Memory B cell (primary cell): ENCODE results near the gene CDKN1B.

Source experiments
- ATAC-seq: fragments of 150-1000 bp; cut with Tn5 transposase; 2 replicates; pipeline ENCODE4 v1.10.0; 2021; ENCODE audit warnings: low read depth, mild to moderate bottlenecking, moderate library complexity
- DNase-seq, 2 donors: peaks; one replicate each; pipeline ENCODE4 v3.0.0; 2022; ENCODE audit warnings: low spot score in 2 of 2
- H3K27ac Mint-ChIP-seq: one replicate; pipeline ENCODE4 v1.8.0; 2022; ENCODE audit warnings: mild to moderate bottlenecking, moderate library complexity, mixed read lengths
- H3K27me3 Mint-ChIP-seq: one replicate; pipeline ENCODE4 v1.8.0; 2022; ENCODE audit warnings: mixed read lengths
- H3K36me3 Mint-ChIP-seq: one replicate; pipeline ENCODE4 v1.8.0; 2022; ENCODE audit warnings: mild to moderate bottlenecking, mixed read lengths
- H3K4me1 Mint-ChIP-seq: one replicate; pipeline ENCODE4 v1.8.0; 2022; ENCODE audit warnings: mixed read lengths
- H3K4me3 Mint-ChIP-seq: one replicate; pipeline ENCODE4 v1.8.0; 2022; ENCODE audit warnings: mild to moderate bottlenecking, moderate library complexity, mixed read lengths
- H3K9me3 Mint-ChIP-seq: one replicate; pipeline ENCODE4 v1.8.0; 2022; ENCODE audit warnings: mixed read lengths

The CDKN1B gene

DNA sequence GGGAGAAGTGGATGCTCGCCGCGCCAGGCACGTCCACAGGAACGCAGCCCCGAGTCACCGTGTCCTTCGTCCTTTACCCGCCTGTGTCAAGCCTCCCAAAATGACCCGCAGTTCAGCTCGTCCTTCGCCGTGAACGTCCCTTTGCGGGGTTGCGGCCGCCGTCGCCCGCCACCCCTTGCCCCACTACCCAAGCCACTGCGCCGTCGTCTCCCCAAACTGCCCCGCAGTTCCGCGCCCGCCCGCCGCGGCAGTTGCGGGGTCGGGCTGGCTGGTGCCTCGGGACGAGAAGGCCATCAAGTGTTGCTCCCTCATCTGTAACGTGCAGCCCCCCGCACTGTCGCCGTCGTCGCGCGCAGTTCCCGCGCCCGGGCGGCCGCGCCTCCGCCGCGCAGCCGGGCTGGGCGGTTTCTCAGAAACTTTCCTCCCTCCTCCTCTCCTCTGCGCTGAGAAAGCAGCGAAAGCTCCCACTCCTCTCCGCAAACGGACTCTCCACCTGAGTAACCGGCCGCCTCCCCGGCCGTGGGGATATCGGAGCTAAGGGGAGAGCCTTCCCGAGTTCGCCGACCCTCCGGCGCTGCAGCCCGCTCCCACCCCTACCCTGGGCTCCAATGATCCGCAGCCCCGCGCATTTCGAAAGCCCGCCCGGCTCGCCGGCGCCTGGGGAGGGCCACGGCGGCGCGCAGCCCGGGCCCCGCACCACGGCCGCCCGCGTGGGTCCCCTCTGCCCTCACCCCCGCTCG, 6.7 kb downstream of the CDKN1B start:
- Mint-ChIP-seq H3K27me3 (no peaks in the 10 kb centered on the region), H3K36me3 (peaks cover 22% of the 10 kb centered on the region), H3K27ac (peak overlapping the region; percentile 95), H3K4me3 (peak overlapping the region; percentile 80), H3K9me3 (no peaks in the 10 kb centered on the region), H3K4me1 (peaks cover 33% of the 10 kb centered on the region)
- no peak for ATAC-seq
- peak in 1 of 2 donors; percentile 52 for DNase-seq

DNA sequence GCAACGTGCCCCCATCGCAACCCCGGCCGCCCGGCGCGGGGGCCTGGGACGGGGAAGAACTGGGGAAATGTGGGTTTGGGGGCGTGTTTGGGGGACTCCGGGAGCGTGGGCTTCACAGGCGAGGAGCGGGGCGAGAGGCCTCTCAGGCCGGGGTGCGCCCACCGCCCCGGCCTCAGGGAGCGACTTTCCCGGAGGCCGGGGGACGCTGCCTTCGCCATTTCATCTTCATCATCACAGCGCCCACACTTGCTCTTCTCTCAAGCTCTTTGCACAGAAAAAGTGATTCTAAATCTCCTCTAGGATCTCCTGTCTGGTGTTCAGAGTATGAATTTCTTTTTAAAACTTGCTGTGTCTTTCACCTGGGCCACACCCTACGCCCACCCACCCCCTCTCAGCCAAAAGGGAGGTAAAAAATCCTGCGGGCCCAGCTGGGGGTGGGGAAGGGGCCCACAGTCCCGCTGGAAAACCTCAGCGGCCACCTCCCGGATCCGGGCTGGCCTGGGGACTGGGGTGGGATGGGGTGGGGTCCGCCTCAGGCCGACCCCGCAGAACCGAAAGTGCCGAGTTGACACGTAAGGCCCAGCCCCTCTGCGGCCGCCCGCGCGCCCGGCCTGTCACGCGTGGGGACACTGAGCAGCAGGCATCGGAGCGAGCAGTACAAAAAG, 7.4 kb downstream of the CDKN1B start:
- Mint-ChIP-seq H3K9me3 (no peaks in the 10 kb centered on the region), H3K27ac (peak overlapping the region; percentile 95), H3K27me3 (no peaks in the 10 kb centered on the region), H3K4me1 (peaks cover 28% of the 10 kb centered on the region), H3K36me3 (peaks cover 15% of the 10 kb centered on the region), H3K4me3 (peak overlapping the region; percentile 80)
- ATAC-seq (no peak), DNase-seq (no peak)

DNA sequence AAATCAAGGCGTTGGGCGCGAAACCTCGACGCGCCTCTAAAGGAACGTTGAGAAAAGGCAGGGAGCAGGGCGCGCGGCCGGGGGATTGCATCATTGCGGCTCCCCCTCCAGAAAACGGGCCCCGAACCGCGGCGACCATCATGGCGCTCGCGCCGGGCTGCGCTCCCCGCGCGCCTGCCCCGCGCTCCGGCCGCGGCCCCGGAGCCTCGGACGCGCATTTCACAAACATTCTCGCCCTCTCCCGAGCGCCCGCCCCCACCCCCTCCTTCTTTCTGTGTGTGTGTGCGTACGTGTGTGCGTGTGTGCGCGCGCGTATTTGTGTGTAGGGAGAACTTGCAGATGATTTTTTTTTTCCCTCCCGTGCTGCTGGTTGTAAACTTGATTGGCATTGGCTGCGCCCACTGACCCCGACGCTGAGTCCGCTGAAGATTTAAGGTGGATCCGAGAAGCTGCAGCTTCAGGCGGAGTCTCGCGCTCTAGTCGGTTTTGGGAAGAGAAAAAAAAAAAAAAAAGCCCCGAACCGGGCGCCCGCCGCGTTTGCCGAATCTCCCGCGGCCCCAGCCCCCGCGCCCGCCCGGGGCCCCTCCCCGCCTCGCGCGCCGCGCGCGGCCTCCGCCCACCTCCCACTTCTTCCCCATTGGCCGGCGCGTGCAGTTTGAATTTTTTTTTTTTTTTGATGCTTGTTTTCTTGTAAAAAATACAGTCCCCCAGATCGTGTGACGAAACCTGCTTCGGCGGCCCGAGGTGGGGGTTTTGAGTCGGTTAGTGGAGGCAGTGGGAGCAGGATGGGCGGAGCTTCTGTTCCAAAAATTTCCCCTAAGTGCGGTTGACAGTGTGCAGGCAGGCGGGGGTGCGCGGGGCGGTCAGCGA, 8.2 kb downstream of the CDKN1B start:
- H3K4me3 Mint-ChIP-seq: peak overlapping the region; percentile 95
- H3K36me3 Mint-ChIP-seq: peaks cover 14% of the 10 kb centered on the region
- H3K4me1 Mint-ChIP-seq: peaks cover 31% of the 10 kb centered on the region
- H3K27me3 Mint-ChIP-seq: no peaks in the 10 kb centered on the region
- ATAC-seq (peak; percentile 67), DNase-seq (peak; percentile 89 to 90)
- no peaks in the 10 kb centered on the region for H3K9me3 Mint-ChIP-seq
- H3K27ac Mint-ChIP-seq: peak overlapping the region; percentile 95

DNA sequence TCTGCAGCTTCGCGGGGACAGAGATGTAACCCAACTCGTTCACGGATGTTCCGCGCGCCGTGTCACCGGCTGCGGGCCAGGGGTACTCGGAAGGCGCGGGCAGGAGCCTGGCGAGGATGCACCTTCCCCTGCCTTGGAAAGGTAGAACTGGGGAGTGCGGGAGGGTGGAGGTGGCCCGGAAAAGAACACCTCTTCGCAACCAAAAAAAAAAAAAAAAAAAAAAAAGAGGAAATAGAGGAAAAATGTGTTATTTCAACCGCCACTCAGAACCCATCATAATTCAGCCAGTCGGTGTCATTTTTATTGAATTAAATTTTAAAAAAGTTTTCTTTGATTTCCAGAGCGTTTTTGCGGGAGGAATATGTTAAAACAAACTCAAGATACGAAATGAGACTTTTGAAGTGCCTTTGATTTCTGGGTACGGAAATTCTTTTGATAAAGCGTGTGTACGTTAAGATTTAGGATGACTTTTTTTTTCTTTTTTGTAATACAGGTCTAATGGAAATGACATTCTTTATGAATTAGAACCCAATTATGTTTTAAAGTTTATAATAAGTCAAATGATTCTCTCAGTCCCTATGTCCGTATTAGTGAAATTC, 8.9 kb downstream of the CDKN1B start:
- no peak for ATAC-seq
- no peaks in the 10 kb centered on the region for H3K27me3 Mint-ChIP-seq
- peak overlapping the region; percentile 95 for H3K4me3 Mint-ChIP-seq
- H3K4me1 Mint-ChIP-seq: peaks cover 24% of the 10 kb centered on the region
- DNase-seq: no peak
- no peaks in the 10 kb centered on the region for H3K9me3 Mint-ChIP-seq
- H3K27ac Mint-ChIP-seq: peak overlapping the region; percentile 95
- peaks cover 7% of the 10 kb centered on the region for H3K36me3 Mint-ChIP-seq

DNA sequence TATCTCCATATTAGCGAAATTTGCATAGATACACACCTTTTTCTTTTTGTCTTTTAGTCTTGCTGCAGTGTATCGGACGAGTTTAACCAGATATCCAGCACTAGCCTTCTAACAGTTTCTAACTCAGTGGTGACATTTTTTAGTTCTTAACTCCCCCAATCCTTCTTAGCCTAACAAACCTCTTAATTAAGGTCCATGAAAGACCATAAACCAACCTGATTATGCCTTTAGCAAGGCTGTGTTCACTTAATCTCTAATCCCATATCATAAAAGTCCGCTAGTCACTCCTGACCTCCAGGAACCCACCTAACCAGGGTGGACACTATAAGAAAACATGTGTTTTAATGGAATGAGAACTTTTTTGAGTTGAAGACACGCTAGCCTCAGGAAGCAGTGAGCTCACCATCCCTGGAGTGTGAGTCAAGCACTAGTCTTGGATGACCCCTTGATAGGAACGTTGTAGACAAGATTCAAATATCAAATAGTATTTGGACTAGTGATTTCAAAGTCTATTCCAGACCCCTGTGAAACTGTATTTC, 9.5 kb downstream of the CDKN1B start:
- Mint-ChIP-seq H3K9me3 (no peaks in the 10 kb centered on the region), H3K4me1 (peaks cover 23% of the 10 kb centered on the region), H3K4me3 (peak overlapping the region; percentile 95), H3K27me3 (no peaks in the 10 kb centered on the region), H3K36me3 (peaks cover 6% of the 10 kb centered on the region), H3K27ac (peak overlapping the region; percentile 95)
- ATAC-seq (no peak), DNase-seq (no peak)

DNA sequence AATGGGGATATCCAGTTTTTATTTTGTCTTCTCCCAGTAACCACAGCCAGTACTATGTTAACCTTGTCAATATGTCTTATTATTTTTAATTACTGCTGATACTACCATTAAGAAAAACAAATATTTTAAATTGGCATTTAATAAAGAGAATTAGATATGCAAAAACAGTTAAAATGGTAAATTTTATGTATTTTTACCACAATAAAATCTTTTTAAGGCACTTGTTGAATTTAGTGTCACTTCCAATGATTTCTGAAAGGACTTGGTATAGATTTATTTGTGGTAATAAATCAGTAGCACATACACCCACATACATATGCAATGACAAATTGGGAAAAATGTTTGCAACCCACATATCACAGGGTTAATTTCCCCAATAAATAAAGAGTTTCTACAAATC, 14.0 kb downstream of the CDKN1B start:
- no peak for DNase-seq
- H3K27me3 Mint-ChIP-seq: no peaks in the 10 kb centered on the region
- peak overlapping the region; percentile 33 for H3K27ac Mint-ChIP-seq
- no peaks in the 10 kb centered on the region for H3K9me3 Mint-ChIP-seq
- peaks cover 9% of the 10 kb centered on the region for H3K36me3 Mint-ChIP-seq
- no peak for ATAC-seq
- no peak overlapping the region for H3K4me3 Mint-ChIP-seq
- H3K4me1 Mint-ChIP-seq: peaks cover 30% of the 10 kb centered on the region

DNA sequence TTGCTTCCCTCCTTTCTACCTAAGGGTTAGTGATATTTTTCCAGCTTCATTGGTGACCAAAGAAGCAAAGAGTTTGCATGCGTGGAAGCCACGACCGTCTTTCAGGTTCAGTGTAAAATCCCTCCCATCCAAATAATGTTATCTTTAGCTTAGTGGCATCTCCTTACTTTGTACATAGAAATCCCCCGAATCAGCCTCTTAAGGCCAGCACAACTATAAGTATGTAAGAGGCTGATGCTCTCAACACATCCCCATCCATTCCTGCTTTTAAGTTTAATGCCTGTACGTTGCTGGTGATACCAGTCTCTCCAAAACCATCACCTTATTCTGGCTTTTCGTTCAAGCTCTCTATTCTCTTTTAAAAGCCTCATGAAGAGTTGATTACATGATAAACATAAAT, 14.6 kb downstream of the CDKN1B start:
- no peak for ATAC-seq
- Mint-ChIP-seq H3K36me3 (peaks cover 8% of the 10 kb centered on the region), H3K9me3 (no peaks in the 10 kb centered on the region)

DNA sequence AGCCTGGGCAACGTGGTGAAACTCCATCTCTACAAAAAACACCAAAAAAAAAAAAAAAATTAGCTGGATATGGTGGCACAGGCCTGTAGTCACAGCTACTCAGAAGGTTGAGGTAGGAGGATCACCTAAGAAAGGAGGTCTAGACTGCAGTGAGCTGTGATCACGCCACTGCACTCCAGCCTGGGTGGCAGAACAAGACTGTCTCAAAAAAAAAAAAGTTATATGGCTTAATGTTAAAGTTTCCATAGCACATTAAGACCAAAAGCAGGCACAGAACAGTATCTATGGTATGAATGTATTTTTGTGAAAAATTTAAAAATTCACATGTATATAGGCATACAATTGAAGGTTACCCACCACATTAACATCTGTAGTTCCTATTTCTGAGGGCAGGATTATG, 15.9 kb downstream of the CDKN1B start:
- H3K27me3 Mint-ChIP-seq: no peaks in the 10 kb centered on the region
- H3K4me3 Mint-ChIP-seq: no peak overlapping the region
- DNase-seq (no peak), ATAC-seq (no peak)
- peaks cover 6% of the 10 kb centered on the region for H3K36me3 Mint-ChIP-seq
- H3K27ac Mint-ChIP-seq: no peak overlapping the region
- H3K9me3 Mint-ChIP-seq: no peaks in the 10 kb centered on the region
- H3K4me1 Mint-ChIP-seq: peaks cover 28% of the 10 kb centered on the region

More for the DNA sequence above, 14.6 kb downstream of the CDKN1B start:
- DNase-seq: no peak
- Mint-ChIP-seq H3K27me3 (no peaks in the 10 kb centered on the region), H3K4me1 (peaks cover 30% of the 10 kb centered on the region), H3K27ac (peak overlapping the region; percentile 33), H3K4me3 (no peak overlapping the region)

DNA sequence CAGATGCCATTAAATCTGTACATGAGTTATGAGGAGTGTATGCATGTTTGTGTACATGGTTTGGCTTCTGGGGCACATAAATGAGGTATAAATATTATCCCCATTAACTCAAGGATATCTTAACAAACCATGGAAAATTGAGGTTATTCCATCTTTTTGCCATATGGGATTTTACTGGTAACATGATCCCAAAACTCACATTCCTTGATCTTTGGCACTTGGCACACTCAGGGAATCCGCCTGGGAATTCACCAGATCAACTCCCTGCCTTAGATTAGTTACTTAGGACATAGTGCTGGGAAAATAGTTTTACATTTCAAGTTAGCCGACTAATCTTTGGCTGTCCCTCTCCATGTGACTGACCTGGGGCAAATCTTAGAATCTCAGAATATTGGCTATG, 16.9 kb downstream of the CDKN1B start:
- Mint-ChIP-seq H3K4me3 (no peak overlapping the region), H3K4me1 (peaks cover 25% of the 10 kb centered on the region), H3K27me3 (no peaks in the 10 kb centered on the region), H3K27ac (peak overlapping the region; percentile 84), H3K9me3 (no peaks in the 10 kb centered on the region), H3K36me3 (peaks cover 3% of the 10 kb centered on the region)
- ATAC-seq: no peak
- DNase-seq: no peak

DNA sequence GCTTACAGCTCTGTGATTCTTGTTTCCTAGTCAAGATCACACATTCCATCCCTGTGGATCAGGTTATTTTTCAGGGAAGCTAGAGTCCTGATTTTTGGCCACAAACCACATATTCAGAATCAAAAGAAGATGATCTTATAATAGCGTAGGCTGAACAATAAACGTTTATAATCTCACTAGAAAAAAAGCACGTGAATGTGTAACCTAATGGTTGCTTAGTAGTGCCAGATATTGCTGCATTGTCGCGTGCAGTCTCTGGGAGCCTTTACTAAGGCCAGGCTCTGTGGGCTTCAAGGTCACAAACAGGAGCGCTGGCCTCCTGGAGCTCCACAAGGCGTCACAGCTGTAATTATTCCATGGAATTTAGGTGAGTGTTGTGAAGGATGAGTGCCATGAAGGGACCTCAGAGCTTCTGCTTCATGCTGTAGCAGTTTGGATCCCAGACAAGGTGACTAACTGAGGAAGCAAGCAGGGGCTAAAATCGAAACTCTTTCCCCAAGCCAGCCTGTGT, 17.4 kb downstream of the CDKN1B start:
- no peak for ATAC-seq
- no peak overlapping the region for H3K4me3 Mint-ChIP-seq
- peaks cover 3% of the 10 kb centered on the region for H3K36me3 Mint-ChIP-seq
- peak overlapping the region; percentile 84 for H3K27ac Mint-ChIP-seq
- H3K4me1 Mint-ChIP-seq: peaks cover 25% of the 10 kb centered on the region
- H3K27me3 Mint-ChIP-seq: no peaks in the 10 kb centered on the region
- no peaks in the 10 kb centered on the region for H3K9me3 Mint-ChIP-seq
- DNase-seq: no peak

DNA sequence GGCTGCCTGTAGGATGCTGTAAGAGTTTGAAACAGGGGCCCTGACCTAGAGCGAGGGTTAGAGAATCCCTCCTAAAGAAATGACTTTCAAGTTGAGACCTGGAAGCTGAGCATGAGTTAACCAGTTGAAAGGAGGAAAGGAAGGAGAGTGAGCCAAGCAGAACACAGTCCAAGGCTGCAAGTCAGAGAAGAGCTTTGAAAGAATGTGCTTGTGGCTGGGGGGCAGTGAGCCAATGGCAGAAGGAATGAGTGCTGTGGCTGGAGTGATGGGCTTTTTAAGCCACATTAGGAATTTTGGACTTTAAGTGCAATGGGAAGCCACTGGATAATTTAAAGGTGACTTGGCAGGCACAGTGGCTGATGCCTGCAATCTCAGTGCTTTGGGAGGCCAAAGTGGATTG, 18.1 kb downstream of the CDKN1B start:
- H3K27ac Mint-ChIP-seq: peak overlapping the region; percentile 84
- H3K4me1 Mint-ChIP-seq: peaks cover 20% of the 10 kb centered on the region

DNA sequence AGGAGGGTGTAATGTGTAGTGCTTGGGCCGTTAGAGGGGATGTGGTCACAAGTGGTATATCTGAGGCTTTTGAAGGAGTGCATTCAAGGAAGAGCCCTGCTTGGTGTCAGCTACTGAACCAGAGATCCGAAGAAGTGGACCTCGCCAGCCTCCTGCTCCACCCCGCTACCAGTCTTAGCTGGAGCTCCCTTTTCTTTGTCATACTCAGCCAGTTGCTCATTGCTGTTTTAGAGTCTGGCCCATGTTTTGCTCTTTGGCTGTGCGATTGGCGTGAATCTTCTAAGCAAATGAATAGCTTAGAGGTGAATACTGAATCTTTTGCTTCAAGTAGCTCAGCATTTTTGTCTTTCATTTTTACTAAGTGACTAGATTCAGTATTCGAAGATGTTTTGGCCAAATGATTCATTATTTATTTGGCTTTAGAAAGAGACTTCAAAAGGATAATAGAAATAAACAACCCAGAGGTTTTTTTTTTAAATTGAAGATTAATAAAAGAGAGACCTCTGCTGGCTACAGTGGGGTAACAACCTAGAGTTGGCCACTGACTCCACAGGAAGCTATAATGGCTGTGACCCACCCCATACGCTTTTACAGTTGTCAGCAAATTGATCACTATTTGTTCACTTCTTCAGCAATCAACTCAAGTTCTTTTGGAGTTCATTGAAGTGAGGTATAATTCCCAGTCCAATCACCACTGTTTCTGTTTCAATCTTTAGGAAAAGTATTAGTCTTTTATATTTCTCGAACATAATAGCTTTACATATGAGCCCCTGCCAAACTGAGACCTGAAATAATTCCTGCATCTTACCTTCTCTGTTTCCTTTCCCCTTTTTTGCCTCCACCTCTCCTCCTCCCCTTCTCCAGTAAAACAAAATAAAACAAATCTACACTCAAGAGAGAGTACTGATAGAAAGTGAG, 19.9 kb downstream of the CDKN1B start:
- Mint-ChIP-seq H3K27ac (peak overlapping the region; percentile 85), H3K4me1 (peaks cover 20% of the 10 kb centered on the region), H3K9me3 (no peaks in the 10 kb centered on the region), H3K4me3 (peak overlapping the region; percentile 43), H3K36me3 (no peaks in the 10 kb centered on the region), H3K27me3 (no peaks in the 10 kb centered on the region)
- DNase-seq (peak in 1 of 2 donors; percentile 26), ATAC-seq (peak; percentile 85)

More for the DNA sequence above, 18.1 kb downstream of the CDKN1B start:
- H3K27me3 Mint-ChIP-seq: no peaks in the 10 kb centered on the region
- peaks cover 3% of the 10 kb centered on the region for H3K36me3 Mint-ChIP-seq
- no peaks in the 10 kb centered on the region for H3K9me3 Mint-ChIP-seq
- ATAC-seq (no peak), DNase-seq (no peak)
- H3K4me3 Mint-ChIP-seq: no peak overlapping the region
